Activated T-cell treated with anti-CD3 and anti-CD28 coated beads for 24 hours (primary cell): ENCODE data around the gene CKLF.
"Not testable (repeated sequence)": the region's sequence is repeated elsewhere in the genome, so short reads cannot be mapped to it uniquely, and the experiment has no call there.

ENCODE experiments used
- DNase-seq: peaks from one replicate; pipeline ENCODE4 v3.0.0-alpha.2; 2020; ENCODE audit warnings: low read depth

Gene CKLF

DNA sequence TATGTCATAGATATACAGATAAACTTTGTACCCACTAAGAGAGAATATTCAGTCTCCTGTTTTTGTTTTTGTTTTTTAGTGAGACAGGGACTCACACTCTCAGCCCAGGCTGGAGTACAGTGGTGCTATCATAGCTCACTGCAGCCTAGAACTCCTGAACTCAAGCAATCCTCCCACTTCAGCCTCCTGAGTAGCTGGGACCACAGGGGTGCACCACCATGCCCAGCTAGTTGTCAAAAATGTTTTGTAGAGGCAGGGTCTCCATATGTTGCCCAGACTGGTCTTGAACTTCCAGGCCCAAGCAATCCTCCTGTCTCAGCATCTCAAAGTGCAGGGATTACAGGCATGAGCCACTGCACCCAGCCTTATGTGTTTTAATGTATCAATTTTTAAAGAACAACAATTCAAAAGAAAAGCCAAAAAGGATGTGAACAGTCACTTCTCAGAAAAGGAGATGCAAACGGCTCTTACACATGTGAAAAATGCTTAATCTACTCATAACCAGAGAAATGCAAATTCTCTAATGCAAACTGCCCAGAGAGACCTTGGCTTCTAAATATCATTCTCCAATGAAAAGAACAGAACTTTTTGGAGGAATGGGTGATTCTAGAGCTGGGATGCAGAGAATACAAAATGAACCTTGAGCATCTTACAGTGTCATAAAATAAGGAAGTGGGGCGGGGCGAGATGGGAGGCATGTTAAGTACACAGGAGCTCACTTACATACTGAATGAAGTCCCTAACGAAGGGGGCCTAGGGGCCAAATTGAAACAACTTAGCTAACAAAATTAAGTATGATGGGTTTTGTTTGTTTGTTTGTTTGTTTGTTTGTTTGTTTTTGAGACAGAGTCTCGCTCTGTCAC, 44.8 kb downstream of the CKLF start:
- DNase-seq, result no peak

DNA sequence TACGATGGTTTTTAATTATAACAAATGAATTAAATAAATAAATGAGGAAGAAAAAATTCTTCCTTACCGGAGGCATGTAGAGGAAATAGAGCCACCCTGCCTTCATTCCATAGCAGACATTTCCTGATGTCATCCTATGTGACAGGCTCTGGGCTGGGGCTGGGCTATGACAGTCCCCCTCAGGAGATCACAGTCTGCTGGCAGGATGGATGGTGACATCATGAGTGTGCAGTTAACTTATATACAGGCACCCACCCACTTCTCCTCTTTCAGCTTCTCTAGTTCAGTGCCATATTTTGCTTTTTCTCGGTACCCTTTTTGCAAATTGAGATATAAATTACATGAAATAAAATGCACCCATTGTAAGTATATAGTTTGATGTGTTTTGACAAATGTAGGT, 45.7 kb downstream of the CKLF start:
- DNase-seq, result no peak

DNA sequence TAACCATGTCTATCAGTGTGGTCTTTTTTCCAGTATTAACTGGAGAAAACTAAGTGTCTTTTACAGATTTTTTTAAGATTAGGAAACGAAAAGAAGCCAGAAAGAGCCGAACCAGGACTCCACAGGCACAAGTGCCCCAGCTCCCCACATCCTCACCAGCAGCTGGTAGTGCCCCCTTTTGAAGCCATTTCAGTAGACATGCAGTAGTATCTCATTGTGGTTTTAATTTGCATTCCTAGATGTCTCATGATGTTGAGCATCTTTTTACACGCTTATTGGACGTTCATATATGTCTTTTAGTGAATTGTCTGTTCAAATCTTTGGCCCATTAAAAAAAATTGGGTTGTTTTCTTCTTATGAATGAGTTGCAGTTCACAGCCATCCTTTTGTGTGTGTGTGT, 47.4 kb downstream of the CKLF start:
- DNase-seq, result no peak

DNA sequence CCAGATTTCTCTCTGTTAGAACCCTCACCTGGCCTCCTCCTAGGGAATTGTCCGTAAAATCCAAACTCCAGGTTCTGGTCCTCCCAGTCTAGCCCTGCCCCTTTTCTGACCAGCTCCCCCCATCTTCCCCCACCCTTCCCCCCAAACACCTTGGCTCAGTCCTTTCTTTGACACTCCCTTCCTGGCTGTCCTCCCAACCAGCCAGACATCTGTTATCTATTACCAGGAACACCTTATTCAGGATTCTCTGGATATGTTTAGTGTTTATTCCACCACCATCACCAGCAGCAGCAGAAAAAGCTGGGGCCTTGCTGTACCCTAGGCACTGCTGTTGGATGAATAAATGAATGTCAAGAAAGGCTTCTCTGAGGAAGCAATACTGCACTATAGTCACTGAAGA, 48.1 kb downstream of the CKLF start:
- no peak for DNase-seq

DNA sequence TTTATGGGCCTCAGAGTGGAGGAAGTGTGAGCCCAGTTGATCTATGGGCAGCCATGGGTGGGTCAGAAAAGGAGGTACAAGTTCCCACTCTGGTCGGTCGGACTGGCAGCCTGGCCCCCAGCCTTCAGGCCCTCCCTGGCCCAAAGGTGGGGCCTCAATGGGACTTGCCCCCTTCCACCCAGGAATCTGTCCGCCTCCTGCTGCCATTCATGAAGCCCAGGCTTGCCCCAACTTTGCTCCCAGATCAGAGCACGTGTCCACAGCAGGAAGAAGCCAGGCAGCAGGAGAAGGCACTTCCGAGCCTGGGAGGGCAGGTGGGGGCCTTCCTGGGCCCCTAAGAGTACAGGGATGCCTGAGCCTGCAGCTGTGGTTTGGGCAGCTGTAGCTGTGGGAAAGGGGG, 49.1 kb downstream of the CKLF start:
- no peak for DNase-seq

DNA sequence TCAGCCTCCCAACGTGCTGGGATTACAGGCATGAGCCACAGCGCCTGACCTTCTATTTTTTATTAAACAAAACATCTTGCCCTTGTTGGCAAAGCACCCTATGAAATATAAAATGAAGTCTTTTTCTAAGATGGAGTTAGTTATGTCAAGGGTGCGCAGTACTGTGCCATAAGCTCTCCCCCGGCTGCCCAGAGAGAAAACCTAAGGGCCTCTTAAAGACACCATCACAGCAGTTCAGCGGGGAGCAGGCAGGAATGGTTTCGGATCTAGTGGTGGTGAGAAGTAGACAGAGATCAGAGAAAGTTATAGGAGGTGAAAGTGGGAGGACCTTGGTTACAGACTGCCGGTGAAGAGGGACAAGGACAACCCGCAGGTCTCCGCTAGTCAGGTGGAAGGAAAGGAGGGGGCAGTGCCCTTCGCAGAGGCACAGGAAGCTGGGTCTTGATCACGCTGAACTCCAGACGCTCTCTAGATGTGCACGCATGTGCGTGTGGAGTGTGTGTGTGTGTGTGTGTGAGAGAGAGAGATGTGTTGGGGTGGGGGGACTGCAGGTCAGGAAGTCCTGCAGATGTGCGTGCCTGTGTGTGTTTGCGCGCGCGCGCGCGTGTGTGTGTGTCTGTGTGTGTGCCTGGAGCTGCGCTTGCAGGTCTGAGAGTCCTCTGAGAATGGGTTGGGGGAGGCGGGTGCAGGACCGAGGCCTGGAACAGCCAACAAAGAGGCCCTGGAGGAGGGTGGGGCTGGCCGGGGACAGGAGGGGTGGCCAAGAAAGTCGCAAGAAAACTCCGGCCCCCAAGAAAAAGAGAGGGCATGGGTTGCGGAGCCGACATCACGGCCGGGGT, 51.4 kb downstream of the CKLF start:
- peak; percentile 57 for DNase-seq

DNA sequence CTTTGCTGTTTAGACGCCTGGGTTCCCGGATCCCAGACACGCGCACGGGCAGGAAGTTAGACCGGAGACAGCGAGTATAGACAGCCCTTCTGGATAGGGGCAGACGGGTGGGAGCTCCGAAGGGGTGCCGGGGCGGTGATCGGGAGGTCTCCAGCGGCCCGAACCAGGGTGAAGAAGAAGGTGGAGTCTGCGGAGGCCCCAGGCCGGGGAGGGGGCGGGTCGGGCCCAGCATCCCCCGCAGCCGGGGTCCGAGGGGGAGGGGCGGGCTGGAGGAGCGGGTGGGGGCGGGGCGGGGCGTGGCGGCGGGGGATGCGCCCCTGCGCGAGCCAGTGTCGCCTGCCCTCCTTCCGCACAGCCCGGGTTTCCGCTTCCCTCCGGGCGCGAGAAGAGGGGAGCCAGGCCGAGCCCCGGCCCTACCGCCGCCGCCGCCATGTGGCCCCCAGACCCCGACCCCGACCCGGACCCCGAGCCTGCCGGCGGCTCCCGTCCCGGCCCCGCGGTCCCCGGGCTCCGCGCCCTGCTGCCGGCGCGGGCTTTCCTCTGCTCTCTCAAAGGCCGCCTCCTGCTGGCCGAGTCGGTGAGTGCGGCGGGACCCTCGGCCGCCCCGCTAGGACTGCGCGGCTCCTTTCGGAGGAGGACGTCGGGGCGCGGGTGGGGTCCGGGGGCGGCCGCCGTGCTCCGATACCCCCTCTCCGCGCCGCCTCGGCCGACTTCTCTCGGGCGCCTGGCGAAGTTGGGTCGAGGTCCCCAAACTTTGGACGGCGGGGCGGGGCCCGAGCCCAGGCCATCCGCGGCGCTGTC, 52.2 kb downstream of the CKLF start, which contains the start of gene CMTM3:
Gene CMTM3, plus strand, starts transcription at position 329 of the 801 bp plus-strand sequence. Its CDS starts 102 bp downstream, at position 431.
- DNase-seq, result peak; percentile 61

DNA sequence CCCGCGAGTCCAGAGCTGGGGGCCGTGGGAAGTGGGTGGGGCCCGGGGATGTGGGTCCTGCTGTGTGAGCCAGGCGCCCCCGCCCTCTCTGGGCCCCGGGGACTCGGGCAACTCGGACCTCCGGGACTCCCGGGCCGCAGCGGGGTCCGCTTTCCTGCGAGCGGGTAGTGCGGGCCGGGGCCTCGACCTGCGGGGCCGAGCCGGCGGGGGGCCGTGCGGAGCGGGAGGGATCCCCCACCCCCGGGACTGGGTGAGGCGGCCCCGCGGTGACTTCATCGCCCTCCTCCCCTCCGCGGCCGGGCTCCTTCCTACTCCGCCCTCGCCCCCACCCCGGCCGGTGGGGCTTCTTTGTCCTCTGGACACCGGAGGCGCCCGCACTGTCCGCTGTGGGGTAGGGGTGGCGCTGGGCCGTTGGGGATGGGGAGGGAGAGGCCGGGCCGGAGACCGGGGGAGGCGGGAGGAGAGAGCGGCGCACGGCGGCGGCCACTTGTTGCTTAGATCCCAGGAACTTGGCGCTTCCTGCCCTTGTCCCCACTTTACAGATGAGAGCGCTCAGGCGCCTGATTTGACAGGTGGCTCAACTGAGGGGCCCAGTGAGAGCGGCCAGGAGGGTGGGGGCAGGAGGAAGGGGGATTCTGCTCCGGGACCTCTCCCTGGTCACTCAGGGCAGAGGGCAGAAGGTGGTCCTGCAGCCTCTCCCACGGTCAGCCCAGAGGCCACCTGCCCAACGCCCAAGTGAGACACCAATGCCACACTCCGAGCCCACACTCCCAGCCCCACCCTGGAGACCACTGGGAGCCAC, 53.0 kb downstream of the CKLF start:
- DNase-seq, result no peak

DNA sequence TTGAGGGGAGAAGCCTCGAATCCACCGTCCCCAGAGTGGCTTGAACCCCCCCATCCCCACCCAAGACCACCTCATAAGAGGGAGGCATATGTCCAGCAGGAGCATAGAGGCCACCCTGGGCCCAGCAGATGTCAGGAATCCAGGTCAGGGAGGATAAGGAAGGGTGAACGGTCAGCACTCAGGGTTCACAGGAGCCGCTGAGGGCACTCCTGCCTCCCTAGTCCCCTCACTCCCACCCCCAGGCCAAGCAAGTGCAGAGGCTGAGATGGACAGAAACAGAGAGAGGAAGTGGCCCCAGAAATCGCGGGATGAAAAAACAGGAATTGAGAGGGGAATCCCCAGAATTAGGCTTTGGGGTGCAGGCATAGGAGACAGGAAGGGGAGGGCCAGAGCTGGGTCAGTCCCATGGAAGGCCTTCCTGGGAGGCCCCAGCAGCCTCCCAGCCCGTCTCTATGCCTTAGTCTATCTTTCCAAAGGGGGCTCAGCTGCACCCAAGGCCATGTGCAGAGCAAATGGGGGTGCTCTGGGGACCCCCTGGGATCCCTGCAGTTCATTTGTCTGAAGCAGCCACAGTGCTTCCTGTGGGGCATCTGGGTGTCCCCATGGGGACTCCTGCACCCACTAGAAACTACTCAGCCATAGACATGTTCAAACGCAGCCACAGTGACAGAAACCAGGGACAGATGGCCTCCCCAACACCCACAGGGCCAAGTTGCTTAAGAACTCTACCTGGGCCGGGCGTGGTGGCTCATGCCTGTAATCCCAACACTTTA, 53.8 kb downstream of the CKLF start:
- no peak for DNase-seq

DNA sequence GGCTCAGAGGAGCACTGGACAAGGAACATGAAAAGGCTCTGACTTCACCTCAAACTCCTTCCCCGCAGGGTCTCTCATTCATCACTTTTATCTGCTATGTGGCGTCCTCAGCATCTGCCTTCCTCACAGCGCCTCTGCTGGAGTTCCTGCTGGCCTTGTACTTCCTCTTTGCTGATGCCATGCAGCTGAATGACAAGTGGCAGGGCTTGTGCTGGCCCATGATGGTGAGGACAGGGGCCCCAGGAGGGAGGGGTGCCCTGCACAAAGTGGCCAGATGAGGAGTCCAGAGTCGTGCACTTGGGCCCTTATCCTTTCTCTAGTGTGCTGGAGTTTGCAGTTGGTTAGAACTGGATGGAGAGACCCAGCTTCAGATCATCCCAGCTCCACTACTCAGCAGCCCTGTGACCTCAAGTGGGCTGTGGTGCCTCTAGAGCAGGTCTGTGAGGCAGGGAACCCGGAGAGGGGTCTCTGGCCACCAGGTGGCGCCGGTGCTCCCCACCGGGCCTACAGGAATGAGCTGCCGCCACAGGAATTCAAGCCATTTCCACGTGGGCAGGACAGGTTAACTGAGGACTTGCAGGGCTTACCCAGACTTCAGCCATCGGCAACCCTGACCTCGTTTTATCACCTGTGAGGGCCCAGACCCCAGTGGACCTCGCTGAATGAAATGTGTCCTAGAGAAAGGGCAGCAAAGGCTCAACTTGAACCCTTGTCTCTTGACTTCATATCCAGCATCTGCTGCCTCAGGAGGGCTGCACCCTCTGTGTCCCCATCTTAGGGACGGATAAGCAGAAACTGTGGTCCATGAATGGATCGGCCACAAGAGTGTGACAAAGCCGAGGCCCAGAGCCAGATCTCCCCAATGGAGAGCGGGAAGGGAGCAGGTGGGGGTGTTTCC, 56.1 kb downstream of the CKLF start:
- DNase-seq, result peak; percentile 84

DNA sequence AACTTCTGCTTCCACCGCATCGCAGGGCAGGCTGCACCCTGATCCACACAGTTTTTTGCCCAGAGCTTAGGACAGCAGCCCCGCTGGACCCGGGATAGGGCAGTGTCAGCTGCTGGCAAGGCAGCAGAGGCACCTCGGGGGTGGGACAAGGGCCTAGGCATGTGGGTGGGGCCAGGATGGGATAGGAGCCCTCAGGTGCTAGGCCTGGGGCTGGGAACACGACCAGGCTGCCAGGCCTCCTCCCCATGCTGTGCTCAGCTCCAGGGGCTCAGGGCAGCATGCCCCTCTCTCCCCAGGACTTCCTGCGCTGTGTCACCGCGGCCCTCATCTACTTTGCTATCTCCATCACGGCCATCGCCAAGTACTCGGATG, 56.7 kb downstream of the CKLF start:
- no peak for DNase-seq

DNA sequence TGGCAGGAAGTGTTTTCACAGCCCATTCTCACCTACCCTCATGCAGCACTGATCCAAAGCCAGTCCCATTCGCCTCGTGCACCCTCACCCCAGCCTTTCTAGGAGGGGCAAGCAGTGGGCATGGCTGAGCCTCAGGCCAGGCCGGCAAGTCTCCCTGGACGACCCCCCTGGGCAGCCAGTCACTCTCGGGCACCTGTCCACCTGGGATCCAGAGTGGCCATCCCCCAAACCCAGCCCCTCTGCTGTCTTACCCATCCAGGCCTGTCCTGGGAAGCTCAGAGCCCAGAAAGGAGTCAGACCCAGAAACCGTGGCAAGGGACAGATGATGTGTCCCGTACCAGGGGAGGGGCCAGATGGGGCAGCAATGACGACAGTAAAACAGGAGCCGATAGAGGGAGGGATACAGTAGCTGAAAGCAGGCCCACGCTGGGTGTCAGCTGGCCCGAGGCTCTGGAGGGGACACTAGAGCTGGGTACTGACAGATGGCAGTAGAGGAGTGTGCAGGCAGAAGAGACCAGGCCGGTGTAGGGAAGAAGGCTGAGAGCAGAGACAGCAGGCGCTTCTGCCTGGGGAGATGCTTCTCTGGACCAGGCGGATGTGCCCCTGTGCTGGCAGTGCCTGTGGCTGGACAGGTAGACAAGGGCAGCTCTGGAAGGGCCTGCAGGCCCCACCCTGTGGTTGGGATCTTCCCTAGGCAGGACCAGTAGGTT, 57.9 kb downstream of the CKLF start:
- no peak for DNase-seq

DNA sequence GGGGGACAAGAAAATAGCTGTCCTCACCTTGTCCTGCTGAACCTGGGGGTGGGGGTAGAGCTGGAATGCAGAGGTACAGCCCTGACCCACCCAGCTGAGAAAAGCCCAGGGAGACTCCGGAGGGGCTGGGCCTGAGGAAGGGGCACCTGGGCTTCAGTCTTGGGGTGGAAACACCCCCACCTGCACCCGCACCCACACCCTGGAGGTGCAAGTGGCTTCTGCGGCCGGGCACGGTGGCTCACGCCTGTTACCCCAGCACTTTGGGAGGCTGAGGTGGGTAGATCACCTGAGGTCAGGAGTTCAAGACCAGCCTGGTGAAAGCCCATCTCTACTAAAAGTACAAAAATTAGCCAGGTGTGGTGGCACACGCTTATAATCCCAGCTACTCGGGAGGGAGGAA, 59.5 kb downstream of the CKLF start:
- DNase-seq, result not testable (repeated sequence)

DNA sequence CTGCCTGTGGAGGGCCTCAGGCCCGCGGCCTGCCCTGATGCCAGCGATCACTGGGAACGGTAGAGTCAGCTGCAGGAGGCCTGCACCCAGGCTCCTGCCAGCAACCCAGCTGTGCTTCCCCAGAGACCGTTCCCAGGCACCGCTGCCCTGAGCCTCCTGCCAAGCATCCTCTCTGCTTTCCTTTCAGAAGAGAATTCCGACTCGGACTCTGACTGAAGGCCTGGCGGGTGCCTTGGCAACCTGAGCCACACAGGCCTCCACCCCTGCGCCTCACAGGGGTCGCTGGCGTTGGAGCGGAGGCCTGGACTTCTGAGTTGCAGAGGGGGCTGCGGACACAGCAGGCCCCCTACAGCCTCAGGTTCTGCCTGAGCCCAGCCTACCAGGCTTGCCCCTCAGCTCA, 60.0 kb downstream of the CKLF start:
- DNase-seq, result no peak

DNA sequence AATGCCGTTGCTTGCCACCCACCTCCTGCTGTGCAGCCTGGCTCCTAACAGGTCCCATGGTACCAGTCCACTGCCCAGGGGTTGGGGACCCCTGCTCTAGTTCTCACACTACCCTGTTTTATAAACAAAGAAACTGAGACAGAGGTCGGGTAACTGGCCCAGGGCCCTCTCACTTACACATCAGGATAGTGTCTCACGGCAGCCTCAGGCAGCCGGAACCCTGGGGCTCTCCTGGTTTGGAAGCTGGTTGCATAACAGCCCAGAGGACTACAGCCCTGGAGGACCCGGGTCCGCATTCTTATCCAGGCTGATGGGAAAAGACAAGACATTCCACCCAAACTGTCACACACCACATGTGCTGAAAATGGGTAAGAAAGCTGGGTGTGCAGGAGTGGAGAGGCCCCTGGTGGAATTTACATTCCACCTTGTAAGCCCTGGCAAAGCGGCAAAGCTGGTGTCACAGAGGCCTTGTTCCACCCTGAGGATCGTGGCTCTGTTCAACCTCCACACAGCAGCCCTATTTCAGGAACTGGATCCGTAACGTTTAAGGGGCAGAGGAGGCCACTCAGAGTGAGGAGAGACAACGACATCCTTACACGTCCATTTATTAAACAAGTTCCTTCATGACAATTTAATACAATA, 61.9 kb downstream of the CKLF start:
- no peak for DNase-seq
